GM19452 (cell line): Measurements from ENCODE around the gene SPTBN2.
"Not testable (repeated sequence)": the region's sequence is repeated elsewhere in the genome, so short reads cannot be mapped to it uniquely, and the experiment has no call there.

Experiments
- ATAC-seq: cut with Tn5 transposase; IDR thresholded peaks from one replicate; pipeline ENCODE4 v1.9.1; 2021; ENCODE audit not compliant: unreplicated experiment

The SPTBN2 gene

GRCh38 chr11:66641834-66642233 is 87.2 kb downstream of the SPTBN2 start:
- no peak for ATAC-seq

GRCh38 chr11:66639814-66640340 is 89.1 kb downstream of the SPTBN2 start:
- ATAC-seq = not testable (repeated sequence)

GRCh38 chr11:66639066-66639813 is 89.8 kb downstream of the SPTBN2 start:
- ATAC-seq = no peak

GRCh38 chr11:66638177-66639065 is 90.6 kb downstream of the SPTBN2 start, which contains the start of gene RBM4:
TSS of gene RBM4 (plus strand) at chr11:66638703. CDS start at chr11:66639712, 1,009 bp downstream.
- ATAC-seq = peak; percentile 93

- ATAC-seq = no peak
Observed at GRCh38 chr11:66637557-66638176, 91.3 kb downstream of the SPTBN2 start.

- no peak for ATAC-seq
Observed at GRCh38 chr11:66636411-66636810, 92.6 kb downstream of the SPTBN2 start.
